Middle frontal gyrus (tissue), 1 donor: ENCODE measurements around the gene PAX5.

Source experiments
- DNase-seq: peaks from one replicate; pipeline ENCODE4 v3.0.0-alpha.2; 2015; ENCODE audit warnings: low spot score; ENCODE audit errors: extremely low spot score

The PAX5 gene

DNA sequence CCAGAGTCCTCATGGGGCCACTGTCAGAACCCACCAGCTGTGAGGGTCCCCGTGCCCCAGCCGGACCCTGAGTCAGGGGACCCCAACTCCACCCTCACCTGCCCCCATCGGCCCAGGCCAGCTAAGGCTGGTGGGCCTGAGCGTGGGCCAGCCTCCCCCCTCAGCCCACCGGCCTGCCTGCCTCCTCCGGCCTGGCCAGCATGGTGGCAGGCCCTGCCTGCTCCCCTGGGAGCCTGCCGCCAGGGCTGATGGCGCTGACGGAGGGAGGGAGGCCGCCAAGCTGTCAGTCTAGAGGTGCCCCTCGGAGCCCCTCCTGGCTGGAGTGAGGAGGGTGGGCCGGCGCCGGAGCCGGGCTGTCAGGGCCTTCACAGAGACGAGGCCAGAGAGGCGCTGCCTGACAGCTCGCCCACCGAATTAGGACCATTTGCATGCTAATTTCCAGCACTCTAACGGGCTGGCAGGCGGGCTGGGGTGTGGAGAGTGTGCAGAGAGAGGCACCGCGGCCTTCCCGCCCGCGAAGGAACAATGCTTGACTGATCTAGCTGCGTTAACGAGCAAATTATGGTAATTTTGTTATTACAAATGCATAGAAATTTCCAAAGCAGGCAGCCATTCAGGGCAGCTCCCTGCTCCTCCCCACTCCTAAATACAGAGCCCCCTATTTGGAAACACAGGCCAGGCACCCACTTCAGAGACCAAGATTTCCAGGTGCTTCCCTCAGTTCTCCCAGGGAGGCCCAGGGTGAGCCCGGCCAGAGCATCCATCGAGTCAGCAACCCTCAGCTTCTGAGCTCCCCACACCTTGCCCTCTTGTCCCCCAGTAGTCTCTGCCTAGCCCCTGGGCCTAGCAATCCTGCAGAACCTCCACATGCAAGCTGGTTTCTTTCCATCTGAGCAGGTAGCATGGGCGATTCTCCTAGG, 169.3 kb downstream of the PAX5 start:
- no peak for DNase-seq

DNA sequence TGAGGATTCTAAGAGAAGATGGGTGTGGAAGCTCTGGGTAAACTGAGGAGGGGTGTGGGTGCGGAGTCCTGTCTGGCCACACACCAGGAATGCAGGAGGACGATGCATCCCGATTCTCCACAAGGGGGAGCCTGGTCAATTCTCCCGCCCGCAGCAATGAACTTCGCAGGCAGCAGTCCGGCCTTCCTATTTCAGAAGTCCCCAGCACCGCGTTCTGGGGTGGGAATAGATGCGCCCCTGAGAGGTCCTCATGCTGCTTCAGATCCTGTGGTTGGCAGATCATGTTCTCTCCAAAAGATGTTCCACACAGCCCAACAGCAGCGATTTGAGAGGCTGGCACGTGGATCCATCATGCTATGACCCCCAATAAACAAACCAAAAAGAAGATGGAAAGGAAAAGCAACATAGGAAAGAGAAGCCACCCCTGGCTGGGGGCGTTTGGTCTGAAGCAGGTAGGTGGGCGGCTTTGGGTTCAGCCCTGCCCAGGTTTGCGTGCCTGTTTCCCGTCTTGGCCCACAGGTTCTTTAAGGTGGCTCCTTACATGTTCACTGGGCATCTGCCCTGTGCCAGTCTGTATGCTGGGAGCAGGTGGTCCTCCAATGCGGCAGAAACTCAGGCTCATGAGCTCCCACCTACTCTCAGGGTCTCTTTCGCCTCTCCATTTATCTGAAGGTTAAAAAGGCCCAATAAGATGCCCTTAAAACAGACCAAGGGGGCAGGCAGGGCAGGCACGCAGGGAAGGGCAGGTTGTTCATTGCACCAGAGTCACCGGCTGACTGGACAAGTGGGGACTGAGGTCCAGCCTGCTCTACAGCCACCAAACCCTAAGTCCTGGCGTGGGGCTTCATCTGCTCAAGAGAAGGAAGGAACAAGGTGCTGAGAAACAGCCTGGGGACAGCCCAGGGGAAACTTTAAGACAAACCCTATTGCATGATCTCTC, 171.6 kb downstream of the PAX5 start:
- DNase-seq, result no peak

DNA sequence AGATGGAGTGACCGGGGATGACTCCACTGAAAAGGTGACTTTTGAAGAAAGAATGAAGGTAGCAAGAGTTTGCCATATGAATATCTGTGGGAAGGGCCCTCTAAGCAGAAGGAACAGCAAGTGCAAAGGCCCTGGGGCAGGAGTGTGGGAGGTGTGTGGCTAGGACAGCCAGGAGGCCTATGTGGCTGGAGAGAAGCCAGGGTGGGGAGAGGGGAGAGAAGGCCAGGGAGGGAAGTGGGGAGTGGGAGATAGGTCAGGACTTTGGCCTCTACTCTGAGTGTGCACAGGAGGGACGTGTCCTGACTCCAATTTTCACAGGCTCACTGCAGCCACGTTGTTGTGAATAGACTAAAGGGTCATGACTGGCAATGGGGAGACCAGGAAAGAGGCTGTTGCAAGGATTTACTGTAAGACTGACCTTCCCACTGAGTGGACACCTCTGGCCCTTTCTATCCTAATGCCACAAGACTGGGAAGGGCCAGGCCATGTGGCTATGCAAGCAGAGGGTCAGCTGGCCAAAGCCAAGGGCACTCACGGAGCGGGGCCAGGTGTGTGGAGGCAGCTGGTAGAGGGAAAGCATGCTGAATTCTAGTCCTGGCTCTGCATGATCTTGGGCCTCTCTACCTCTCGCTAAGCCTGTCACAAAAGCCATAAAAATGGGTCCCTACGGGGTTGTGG, 172.4 kb downstream of the PAX5 start:
- no peak for DNase-seq

DNA sequence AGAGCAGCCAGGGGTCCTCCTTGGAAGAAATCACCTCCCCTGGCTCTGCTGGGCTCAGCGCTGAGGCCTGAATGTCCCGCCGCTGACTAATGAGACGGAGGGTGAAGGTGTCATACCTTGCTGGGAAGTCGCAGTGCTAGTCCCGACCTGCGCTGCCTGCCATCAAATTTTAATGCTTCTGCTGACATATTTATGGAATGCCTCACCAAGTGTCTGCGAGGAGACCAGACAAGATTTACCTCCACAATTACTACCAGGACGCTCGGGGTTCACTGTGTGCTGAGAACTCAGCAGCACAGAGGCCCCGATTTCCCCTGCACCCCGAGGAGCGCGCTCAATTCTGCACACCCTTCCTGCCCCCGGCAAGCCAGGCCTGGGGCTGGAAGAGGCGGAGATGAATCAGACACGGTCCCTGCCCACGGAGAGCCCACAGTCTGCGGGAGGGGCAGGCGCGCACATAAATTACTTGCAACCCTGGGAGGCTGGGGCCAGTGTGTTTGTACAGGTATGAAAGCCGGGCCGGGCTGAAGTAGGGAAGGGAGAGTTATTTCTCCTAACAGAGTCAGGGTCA, 175.2 kb downstream of the PAX5 start:
- DNase-seq, result no peak

DNA sequence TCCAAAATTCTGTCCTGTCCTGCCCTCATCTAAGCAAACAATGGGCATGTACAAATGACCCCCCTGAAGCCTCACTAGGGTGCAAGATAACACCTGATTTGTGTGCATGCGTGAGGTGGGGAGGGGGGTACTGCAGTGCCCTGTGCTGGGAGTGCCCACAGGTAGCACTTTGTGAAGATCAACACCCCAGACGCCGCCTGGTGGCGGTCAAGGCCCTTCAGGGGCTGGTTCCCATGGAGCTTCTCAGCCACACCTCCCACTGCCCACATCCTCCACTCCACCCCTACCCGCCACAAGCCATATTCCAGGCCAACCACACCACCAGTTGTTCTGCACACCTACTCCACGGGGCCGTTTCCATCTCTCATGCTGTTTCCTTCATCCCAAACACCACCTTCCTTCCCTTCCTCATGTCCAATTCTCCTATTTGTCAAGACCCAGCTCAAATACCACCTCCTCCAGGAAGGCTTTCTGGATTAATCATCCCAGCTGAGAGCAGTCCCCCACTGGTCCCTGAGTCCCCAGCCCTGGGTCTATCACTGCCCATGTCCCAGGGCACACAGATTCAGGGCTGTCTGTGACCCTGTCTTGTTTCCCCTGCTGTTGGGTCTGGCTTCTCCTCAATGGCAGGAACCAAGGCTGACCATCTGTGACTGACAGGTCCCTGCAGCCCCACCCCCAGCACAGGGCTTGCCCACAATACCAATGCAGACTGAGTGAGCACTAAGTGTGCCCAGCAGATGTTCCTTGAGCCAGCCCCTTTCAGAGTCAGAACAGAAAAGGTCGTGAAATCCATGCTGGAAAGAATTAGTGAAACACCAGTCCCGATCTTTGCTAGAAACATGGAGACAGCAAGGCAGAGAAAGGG, 178.4 kb downstream of the PAX5 start:
- DNase-seq, result no peak

DNA sequence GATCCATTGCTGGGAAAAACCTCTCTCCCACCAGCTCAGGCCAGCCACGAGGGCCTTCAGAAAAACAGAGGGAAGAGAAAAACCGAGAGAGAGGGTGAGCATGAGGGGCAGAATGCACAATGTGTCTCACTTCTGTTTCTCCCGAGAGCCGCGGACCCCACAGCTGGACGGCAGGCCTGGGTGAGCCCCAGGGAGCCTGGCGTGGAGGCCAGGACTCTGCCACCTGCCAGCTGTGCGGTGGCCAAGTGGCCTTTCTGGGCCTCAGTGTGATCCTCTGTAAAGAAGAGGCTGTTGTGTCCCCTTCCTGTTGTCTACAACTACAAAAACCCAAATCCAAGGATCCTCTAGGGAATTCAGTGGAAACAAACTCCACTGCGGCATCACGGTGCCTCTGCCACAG, 179.3 kb downstream of the PAX5 start:
- no peak for DNase-seq

DNA sequence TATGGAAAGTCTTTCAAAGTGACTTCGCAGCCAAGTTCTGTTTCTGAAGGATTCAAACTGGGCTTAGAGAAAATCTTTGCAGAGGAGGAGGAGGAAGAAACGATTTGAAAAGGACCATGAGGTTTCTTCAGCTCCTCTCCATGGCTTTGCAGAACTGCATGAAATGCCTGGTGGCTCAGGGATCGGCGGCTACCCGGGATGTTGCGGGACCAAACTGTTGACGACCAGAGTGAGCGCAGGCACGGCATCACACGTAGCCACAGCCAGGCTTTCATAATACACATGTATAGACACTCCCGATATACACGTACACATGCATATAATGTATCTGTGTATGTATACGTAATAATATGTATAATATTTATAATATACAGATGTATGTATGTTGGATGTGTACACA, 180.0 kb downstream of the PAX5 start:
- no peak for DNase-seq

DNA sequence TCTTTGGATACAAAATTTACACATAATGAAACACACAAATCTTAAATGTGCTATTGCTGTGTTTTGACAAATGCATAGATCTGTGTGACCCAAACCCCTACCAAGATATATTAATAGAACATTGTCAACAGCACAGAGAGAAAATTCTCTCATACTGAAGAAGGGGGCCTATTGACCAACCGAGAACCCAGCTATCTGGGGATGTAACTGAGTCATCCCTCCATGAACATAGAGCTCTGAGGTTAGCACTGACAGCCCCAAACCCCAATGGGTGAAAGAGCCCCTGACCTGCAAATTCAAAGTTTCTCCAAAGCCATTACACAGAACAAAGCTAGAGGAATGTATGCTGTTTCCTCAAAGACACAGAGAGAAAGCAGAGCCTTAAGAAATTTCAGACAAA, 180.8 kb downstream of the PAX5 start:
- no peak for DNase-seq

DNA sequence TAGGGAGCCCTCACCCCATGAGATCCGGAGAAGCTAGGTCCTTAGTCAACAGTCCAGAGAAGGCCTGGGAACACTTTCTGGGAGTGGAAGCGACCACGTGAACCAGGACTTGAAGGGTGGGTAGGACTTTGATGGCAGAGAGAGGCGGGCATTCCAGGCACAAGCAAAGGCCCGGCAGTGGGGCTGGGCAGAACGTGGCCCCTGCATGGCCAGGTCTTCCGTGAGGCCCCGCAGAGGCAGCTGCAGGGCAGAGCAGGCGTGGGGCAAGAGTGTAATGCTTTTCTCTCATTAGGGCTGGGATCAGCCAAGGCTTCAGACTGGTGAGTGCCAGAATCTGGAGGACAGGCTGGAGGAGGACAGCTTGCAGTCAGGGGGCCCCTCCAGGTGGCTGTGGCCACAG, 184.1 kb downstream of the PAX5 start:
- DNase-seq, result no peak

DNA sequence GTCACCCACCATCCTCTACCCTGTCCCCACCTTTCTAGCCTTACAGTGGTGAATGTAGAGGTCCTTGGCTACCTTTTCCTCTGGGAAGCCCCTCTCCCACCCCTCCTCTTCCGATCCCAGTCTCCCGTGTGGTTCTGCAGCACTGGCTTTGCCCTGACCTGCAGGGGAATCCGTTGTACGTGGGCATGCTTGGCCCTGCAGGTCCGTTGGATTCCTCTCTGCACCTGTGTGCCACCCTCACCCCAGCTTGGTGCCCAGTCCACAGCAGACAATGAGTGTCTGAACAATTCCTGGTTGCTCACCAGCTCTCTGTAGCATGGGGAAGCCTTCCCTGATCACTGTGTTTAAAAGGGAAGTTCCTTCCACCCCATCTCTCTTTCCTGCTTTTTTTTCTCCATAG, 185.1 kb downstream of the PAX5 start:
- DNase-seq, result no peak

DNA sequence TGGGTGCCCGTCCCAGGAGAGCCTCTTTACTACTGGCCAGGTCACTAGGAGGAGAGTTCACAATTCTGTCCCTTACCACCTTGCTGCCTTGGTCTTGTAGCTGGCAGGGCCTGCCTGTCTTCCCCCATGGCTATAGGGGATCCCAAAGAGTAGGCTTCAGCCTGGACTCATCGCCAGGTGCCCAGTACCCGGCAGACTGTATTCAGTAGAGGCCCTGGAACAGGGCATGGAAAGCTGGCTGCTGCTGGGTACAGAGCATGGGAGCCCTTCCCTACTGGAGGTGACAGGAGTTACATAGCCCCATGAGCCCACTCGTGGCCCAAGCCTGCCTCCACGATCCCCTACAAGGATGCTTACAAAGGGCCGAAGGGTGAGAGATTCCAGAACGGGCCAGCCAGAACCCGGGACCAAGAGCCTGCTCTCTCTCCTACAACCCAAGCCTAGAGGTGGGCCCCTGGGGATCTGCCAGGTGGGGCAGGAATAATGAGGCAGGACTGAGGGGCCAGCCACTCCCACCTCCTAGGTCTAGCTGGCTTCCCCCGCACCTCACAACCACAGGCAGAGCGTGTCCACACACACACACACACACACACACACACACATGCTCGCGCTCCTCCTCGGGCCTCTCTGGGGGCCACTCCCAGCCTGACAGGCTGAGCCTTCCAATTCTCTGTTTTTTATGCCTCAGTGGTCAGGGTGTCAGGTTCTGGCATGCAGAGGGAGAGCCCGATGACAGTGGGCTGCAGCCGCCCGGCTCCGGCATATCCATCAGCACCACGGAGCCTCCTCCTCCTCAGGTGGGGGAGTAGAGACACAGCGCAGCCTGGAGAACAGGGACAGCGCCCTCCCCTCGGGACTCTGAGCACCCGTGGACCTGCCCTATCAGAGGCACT, 186.0 kb downstream of the PAX5 start:
- no peak for DNase-seq

DNA sequence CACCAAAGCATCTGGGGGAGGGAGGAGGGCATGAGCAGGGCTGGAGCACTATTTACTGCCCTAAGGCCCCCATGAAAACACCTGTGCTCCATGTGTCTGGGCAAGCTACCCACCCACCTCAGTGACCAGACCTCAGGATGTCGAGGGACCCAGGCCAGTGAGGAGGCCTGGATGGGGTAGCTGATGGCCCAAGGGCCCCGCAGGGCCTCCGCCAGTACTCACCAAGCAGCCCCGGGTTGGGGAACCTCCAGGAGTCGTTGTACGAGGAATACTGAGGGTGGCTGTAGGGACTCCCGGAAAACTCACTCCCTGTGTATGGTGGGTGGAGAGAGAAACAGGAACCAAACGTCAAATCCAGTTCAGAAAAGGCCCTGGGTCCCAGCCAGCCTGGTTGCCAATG, 187.4 kb downstream of the PAX5 start:
- DNase-seq, result no peak

DNA sequence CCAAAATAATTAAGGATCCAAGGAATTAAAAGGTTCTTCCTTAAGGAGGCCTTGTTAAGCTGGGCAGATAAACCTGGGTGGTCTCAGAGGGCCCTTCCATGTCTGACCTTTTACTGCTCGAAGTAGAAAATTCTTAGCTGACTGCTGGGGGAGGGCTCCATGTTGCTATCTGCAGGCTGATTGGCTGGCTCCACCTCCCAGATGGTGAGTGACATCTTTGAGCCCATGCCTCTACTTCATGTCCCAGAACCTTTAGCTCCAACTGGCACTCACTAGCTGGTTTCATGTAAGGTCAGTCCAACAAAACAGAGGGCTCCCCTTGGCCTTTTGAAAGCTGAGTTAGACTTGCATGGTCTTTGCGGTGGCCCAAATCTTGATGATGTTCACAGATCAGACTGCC, 188.2 kb downstream of the PAX5 start:
- no peak for DNase-seq

DNA sequence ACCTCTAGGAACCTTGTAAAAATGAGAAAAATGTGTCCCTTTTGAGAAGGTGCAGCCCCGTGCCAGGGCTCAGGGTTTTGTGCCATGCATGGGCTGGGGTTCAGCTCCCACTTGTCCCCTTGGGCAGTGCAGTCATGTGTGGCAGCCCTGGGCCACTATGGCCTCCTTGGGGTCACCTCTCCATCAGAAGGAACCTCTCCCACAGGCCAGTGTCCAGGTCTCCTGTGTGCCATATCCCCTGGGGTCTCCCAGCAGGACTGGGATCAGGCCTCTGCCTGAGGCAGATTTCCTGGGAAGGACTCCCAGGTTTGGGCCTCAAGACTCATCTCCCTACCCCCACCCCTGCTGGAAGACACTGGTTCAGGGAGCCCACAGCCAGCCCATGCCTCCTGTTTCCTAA, 189.1 kb downstream of the PAX5 start:
- no peak for DNase-seq

DNA sequence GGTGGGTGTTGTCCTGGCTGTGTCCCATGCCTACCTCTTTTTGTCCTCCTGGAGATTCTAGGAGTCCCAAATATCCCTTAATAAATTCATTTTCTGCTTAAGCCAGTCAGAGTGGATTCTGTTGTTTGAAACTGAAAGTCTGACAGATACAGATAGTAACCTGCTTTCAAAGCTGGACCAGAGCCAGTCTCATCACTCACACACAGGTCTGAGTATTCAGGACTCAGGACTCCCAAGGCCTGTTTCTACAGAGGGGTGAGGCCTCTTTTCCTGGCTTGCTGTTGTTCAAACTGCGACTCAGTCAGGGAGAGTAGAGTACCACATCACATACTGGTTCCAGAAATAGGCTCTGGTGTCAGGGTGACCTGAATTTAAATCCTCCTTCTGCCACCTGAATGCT, 190.1 kb downstream of the PAX5 start:
- no peak for DNase-seq

DNA sequence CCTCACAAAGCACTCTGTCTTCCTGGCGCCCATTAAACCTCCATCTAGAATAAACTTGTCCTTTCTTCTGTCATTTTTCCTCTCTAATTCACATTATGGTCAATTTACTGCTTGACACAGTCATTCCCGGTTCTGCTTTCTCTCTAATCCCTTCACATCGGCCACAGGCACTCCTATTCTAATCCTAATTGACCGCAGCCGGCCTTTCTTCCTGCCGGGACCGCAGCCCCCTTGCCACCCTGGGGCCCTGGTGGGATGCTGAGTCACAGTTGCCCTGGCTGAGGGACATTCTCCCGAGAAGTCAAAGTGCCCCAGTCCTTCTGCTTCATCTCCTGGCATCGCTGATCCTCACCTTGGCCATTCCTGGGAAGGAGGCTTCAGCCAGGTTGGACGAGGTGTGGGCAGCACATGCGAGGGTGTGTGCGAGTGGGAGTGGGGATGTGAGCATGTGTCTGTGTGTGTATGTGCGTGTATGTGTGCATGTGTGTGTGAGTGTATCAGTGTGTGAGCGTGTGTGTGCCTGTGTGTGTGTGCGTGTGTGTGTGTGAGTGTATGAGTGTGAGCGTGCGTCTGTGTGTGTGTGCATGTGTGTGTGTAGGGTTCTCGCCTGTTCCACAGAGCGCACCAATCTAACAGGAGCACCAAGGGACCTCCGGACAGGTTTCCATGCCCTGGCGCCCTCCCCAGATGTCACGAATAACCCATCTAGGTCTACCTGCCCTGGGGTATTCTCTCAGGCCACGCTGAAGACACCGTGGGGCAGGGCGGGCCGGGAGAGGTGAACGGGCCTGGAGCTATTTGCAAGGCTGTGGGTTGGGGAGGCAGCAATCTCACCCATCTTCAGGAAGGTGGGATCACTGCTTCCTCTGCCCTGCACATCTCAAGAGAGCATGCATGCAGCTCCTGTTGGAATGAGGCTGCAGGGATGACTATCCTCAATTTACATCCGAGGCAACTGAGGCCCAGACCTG, 191.2 kb downstream of the PAX5 start:
- no peak for DNase-seq

DNA sequence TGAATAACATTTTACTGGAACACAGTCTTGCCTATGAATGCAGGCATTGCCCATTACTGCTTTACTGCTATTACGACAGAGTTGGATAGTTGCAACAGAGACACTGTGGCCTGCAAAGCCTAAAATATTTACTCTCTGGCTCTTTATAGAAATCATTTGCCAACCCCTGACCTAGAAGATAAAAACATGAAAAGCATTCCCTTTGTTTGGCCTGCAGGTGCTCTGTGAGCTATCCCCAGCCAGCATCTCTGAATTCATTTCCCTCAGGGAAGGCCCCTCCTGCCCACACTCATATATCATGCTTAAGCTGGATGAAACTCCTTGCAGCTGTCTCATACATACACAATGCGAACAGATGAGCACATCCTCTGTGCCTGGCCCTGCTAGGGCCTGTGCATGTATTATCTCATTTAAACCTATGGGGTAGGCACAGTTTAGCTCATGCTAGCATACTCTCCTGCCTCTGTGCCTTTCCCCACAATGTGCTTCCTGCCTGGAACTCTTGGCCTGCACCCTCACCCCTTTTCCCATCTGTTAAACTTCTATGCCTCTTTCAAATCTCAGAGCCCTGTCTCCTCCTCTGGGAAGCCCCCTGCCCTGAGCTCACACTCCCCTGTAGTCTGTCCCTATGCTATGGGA, 193.1 kb downstream of the PAX5 start:
- no peak for DNase-seq
